HL-60 (cell line): Measurements from ENCODE around the gene QPCT.

Experiments used
- TF ChIP-seq, protein P1 (sequence below): IDR thresholded peaks from one replicate; pipeline ENCODE4 v1.5.1; 2011; ENCODE audit warnings: low read length, control low read depth, inconsistent platforms; ENCODE audit not compliant: insufficient read depth
- TF ChIP-seq, protein P2 (sequence below): IDR thresholded peaks from 2 replicates; pipeline ENCODE4 v1.6.1; 2012; ENCODE audit warnings: low read depth; ENCODE audit not compliant: insufficient replicate concordance

DNA sequence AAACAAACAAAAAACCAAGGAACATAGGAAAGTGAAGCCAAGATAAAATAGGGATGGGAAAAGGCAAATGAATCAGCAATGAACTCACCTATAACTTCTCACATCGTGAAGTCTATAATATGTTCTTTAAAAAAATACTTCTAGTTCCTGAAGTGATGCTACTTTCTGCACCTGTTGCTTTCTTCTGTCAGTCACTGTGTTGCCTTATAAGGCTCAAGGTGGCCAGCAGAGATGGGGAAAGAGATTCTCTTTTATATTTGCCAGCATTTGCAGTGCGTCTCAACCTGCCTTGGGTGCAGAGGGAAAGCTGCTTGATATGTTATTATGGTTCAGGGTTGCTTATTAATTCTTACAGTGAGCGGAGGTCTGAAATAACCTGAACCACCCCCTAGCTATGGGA lies 14.0 kb downstream of the QPCT start:
- TF ChIP-seq, protein P1, sequence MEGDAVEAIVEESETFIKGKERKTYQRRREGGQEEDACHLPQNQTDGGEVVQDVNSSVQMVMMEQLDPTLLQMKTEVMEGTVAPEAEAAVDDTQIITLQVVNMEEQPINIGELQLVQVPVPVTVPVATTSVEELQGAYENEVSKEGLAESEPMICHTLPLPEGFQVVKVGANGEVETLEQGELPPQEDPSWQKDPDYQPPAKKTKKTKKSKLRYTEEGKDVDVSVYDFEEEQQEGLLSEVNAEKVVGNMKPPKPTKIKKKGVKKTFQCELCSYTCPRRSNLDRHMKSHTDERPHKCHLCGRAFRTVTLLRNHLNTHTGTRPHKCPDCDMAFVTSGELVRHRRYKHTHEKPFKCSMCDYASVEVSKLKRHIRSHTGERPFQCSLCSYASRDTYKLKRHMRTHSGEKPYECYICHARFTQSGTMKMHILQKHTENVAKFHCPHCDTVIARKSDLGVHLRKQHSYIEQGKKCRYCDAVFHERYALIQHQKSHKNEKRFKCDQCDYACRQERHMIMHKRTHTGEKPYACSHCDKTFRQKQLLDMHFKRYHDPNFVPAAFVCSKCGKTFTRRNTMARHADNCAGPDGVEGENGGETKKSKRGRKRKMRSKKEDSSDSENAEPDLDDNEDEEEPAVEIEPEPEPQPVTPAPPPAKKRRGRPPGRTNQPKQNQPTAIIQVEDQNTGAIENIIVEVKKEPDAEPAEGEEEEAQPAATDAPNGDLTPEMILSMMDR, result no peak
- TF ChIP-seq, protein P2, sequence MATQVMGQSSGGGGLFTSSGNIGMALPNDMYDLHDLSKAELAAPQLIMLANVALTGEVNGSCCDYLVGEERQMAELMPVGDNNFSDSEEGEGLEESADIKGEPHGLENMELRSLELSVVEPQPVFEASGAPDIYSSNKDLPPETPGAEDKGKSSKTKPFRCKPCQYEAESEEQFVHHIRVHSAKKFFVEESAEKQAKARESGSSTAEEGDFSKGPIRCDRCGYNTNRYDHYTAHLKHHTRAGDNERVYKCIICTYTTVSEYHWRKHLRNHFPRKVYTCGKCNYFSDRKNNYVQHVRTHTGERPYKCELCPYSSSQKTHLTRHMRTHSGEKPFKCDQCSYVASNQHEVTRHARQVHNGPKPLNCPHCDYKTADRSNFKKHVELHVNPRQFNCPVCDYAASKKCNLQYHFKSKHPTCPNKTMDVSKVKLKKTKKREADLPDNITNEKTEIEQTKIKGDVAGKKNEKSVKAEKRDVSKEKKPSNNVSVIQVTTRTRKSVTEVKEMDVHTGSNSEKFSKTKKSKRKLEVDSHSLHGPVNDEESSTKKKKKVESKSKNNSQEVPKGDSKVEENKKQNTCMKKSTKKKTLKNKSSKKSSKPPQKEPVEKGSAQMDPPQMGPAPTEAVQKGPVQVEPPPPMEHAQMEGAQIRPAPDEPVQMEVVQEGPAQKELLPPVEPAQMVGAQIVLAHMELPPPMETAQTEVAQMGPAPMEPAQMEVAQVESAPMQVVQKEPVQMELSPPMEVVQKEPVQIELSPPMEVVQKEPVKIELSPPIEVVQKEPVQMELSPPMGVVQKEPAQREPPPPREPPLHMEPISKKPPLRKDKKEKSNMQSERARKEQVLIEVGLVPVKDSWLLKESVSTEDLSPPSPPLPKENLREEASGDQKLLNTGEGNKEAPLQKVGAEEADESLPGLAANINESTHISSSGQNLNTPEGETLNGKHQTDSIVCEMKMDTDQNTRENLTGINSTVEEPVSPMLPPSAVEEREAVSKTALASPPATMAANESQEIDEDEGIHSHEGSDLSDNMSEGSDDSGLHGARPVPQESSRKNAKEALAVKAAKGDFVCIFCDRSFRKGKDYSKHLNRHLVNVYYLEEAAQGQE, result no peak
